Nephron (organoid): ENCODE measurements around the gene NLRP6.

ENCODE experiments used
- H3K27ac Mint-ChIP-seq, 3 experiments: 2 replicates each; pipeline ENCODE4 v1.8.0; 2020; ENCODE audit warnings: mixed read lengths in 3 of 3, mild to moderate bottlenecking in 2 of 3, moderate library complexity in 1 of 3
- H3K27me3 Mint-ChIP-seq: 2 replicates; pipeline ENCODE4 v1.8.0; 2021; ENCODE audit warnings: low read depth, mild to moderate bottlenecking, moderate library complexity, mixed read lengths
- H3K36me3 Mint-ChIP-seq: 2 replicates; pipeline ENCODE4 v1.8.0; 2020; ENCODE audit warnings: low read depth, mixed read lengths
- H3K4me1 Mint-ChIP-seq: 2 replicates; pipeline ENCODE4 v1.8.0; 2020; ENCODE audit warnings: mixed read lengths
- H3K4me3 Mint-ChIP-seq, 3 experiments: 2 replicates each; pipeline ENCODE4 v1.8.0; 2020; ENCODE audit warnings: mild to moderate bottlenecking in 3 of 3, mixed read lengths in 3 of 3, moderate library complexity in 2 of 3
- H3K9me3 Mint-ChIP-seq: 2 replicates; pipeline ENCODE4 v1.8.0; 2020; ENCODE audit warnings: mixed read lengths
- CTCF ChIP-seq, 3 experiments: fragments of 200-600 bp; sonication (generic); IDR thresholded peaks; one replicate each; pipeline ENCODE4 v1.5.0; 2021; ENCODE audit warnings: antibody characterized with exemption in 3 of 3; ENCODE audit not compliant: unreplicated experiment in 3 of 3

NLRP6 gene

DNA sequence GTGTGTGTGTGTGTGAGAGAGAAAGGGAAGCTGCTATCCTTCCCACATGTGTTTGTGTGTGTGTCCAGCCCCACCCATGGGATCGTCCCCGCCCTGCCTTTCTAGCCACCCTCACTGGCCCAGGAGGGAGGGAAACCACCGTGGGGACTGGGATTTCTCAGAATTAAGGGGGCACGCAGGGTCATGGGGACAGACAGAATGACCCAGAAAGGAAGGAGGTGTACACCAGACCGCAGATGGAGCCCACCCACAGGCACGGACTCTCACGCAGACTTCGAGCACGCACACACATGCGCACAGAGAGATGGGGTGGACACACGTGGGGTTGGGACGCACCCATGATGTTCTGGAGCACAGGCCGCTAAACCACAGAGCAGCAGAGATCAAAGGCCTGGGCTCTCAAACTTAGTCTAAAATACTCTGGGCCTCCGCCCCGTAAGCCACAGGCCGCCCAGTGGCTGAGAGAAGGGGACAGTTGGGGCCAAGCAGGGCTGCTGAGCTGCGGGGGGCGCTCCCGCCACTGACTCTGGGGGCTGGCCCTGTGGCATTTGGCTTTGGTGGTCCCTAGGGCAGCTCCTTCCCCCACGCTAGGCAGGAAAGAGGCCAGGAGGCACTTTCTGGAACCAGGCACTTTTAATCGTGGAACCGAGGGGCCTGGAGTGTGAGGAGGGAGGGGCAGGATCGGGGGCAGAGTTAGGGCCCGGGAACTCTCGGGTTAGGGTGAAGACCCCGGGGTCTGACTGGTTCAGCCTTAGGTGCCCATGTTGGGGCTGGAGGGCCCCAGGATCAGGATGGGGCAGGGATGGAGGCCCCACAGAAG is 19.6 kb downstream of the NLRP6 start:
- Mint-ChIP-seq H3K36me3 (no peaks in the 10 kb centered on the region), H3K9me3 (no peaks in the 10 kb centered on the region), H3K4me1 (no peaks in the 10 kb centered on the region), H3K27me3 (peaks cover 3% of the 10 kb centered on the region), H3K4me3 (no peak overlapping the region), H3K27ac (no peak overlapping the region)
- TF ChIP-seq CTCF (IDR thresholded peaks at IDR 0.05; ENCODE audit: unreplicated experiment in 3 of 3): no peak

GRCh38 chr11:298406-299065 is 20.3 kb downstream of the NLRP6 start:
- Mint-ChIP-seq H3K27me3 (peaks cover 3% of the 10 kb centered on the region), H3K4me3 (no peak overlapping the region), H3K36me3 (no peaks in the 10 kb centered on the region), H3K4me1 (no peaks in the 10 kb centered on the region), H3K9me3 (no peaks in the 10 kb centered on the region), H3K27ac (no peak overlapping the region)
- TF ChIP-seq CTCF (IDR thresholded peaks at IDR 0.05; ENCODE audit: unreplicated experiment in 3 of 3): no peak

DNA sequence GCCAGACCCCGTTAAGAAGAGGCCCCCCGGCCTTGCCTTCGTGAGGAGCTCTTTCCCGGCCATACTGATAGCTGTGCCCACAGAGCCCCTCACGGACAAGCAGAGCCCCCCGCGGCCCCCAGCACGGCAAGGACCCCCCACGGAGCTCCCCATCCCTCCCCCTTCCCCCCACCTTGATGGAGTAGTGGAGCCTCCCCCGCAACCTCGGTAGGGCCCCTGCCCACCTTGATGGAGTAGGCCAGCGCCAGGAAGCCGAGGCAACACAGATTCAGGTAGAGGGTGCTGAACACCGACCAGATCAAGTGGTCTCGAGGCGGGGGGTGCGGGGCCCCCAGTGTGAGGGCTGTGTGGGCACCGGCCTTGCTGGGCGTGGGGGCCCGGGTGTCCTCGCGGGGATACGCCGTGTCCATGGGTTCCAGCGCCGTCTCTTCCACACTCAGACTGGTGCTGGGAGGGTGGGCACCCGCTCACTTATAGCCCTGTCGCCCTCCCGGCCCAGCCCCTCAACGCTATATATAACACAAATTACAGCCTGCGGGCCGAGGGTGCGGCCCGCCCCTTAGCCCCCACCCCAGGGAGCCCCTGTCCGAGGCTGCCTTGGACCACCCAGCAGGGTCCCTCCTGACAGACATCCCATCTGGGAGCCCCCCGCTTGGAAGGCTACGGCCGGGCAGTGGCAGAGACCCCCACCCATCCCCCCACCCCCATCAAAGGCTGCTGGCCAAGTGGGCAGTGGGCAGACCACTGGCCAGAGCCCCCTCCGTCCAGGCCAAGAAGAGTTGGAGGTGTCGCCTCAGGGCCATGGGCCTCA is 21.1 kb downstream of the NLRP6 start, which contains the start of gene IFITM5:
Gene IFITM5, minus strand, starts transcription at position 446 of the 811 bp plus-strand sequence. Its CDS starts 36 bp downstream, at position 410.
- H3K27me3 Mint-ChIP-seq: peaks cover 3% of the 10 kb centered on the region
- H3K27ac Mint-ChIP-seq: peak within 1 kb of the TSS in 2 of 3 experiments; percentile 19 to 57
- H3K4me1 Mint-ChIP-seq: no peaks in the 10 kb centered on the region
- TF ChIP-seq CTCF (IDR thresholded peaks at IDR 0.05; ENCODE audit: unreplicated experiment in 3 of 3): no peak
- no peaks in the 10 kb centered on the region for H3K36me3 Mint-ChIP-seq
- H3K4me3 Mint-ChIP-seq: no peak within 1 kb of the TSS
- H3K9me3 Mint-ChIP-seq: no peaks in the 10 kb centered on the region

DNA sequence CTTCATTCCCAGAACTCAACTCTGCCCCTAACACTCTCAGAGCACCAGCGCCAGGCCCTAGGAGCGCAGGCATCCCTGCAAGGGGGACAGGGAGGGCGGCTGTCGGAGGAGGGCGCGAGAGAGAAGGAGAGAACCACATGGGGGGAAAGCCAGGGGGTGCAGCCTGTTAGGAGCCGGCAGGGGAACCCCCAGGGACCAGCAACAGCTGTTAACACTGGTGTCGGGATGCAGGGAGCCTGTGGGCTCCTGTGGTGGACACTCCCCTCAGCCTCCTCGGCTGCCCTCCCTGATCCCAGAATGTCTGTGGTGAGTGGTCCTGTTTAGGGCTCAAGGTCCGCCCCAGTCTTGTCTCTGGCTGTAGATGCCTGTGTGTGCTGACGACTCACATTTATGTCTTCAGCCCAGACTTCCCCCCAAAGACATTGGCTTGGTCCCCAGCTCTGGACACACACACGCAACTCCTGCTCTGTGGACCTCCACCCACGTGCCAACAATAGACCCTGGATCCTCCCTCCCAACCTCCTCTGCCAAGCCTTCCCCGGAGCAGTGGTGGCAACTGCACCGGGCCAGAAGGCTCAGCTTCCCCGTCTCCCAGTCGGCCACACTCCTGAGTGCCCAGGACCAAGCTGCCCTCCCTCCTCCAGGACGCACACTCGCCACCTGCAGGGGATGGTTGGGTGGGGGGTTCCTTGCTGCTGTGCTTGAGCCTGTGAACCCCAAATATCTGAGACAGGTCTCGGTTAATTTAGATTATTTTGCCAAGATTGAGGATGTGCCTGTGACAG is 21.9 kb downstream of the NLRP6 start:
- Mint-ChIP-seq H3K27me3 (peaks cover 3% of the 10 kb centered on the region), H3K4me3 (no peak overlapping the region), H3K36me3 (no peaks in the 10 kb centered on the region), H3K4me1 (peaks cover 3% of the 10 kb centered on the region), H3K9me3 (no peaks in the 10 kb centered on the region), H3K27ac (peak overlapping the region in 2 of 3 experiments; percentile 19 to 57)
- peak; percentile 7 to 29 (median 25) for TF ChIP-seq CTCF (IDR thresholded peaks at IDR 0.05; ENCODE audit: unreplicated experiment in 3 of 3)

DNA sequence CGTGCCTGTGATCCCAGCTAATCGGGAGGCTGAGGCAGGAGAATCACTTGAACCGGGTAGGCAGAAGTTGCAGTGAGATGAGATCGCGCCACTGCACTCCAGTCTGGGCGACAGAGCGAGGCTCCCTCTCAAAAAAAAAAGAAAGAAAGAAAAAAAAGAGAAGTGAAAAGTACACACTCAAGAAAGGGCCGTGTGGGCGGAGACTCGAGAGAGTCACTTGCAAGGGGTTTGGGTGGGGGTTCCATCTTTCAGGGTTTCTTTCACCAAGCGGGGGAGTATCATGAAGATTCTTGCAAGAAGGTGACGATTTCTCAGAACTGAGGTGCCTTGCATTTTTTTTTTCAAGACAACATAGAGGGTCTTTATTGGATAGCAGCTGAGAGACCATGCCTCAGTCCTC is 25.2 kb downstream of the NLRP6 start:
- Mint-ChIP-seq H3K27ac (peak overlapping the region in 1 of 3 experiments; percentile 51), H3K9me3 (no peaks in the 10 kb centered on the region), H3K36me3 (no peaks in the 10 kb centered on the region), H3K4me1 (peaks cover 27% of the 10 kb centered on the region), H3K27me3 (peaks cover 3% of the 10 kb centered on the region), H3K4me3 (no peak overlapping the region)
- no peak for TF ChIP-seq CTCF (IDR thresholded peaks at IDR 0.05; ENCODE audit: unreplicated experiment in 3 of 3)
